ENCODE results near the gene ROBO2.

Gene ROBO2

GRCh38 chr3:76997733-76998132 lies 42.2 kb upstream of the ROBO2 start:
- TF ChIP-seq CTCF (IDR thresholded peaks at IDR 0.05; ENCODE audit: low read length): no peak
- no peak for TF ChIP-seq EZH2 (IDR thresholded peaks at IDR 0.05; ENCODE audit: borderline replicate concordance, low read length)
- Histone ChIP-seq H3K9ac (ENCODE audit: low read length) (no peak overlapping the region), H2AFZ (ENCODE audit: low read length) (no peak overlapping the region), H3K4me2 (ENCODE audit: low read length) (no peak overlapping the region), H3K9me3 (ENCODE audit: low read length) (no peaks in the 10 kb centered on the region), H3K4me3 (ENCODE audit: low read depth, low read length, poor library complexity, severe bottlenecking) (no peak overlapping the region), H4K20me1 (ENCODE audit: insufficient read depth, low read length) (no peaks in the 10 kb centered on the region), H3K79me2 (ENCODE audit: insufficient read depth, low read length) (no peaks in the 10 kb centered on the region), H3K9me2 (ENCODE audit: low read depth, low read length) (no peaks in the 10 kb centered on the region), H3K27me3 (ENCODE audit: insufficient read depth, low read length) (no peaks in the 10 kb centered on the region), H3K4me1 (ENCODE audit: insufficient read depth, low read length, severe bottlenecking) (no peaks in the 10 kb centered on the region), H3K27ac (ENCODE audit: low read depth, low read length, poor library complexity, severe bottlenecking) (no peak overlapping the region), H3F3A (ENCODE audit: insufficient read depth, low read length) (no peaks in the 10 kb centered on the region), H3K36me3 (ENCODE audit: insufficient read depth, low read length) (no peaks in the 10 kb centered on the region)

- Histone ChIP-seq H3K4me2 (ENCODE audit: low read length) (no peak overlapping the region), H3K4me1 (ENCODE audit: insufficient read depth, low read length, severe bottlenecking) (no peaks in the 10 kb centered on the region), H2AFZ (ENCODE audit: low read length) (no peak overlapping the region), H3K79me2 (ENCODE audit: insufficient read depth, low read length) (no peaks in the 10 kb centered on the region), H3F3A (ENCODE audit: insufficient read depth, low read length) (no peaks in the 10 kb centered on the region), H3K4me3 (ENCODE audit: low read depth, low read length, poor library complexity, severe bottlenecking) (no peak overlapping the region), H4K20me1 (ENCODE audit: insufficient read depth, low read length) (no peaks in the 10 kb centered on the region), H3K27me3 (ENCODE audit: insufficient read depth, low read length) (no peaks in the 10 kb centered on the region), H3K27ac (ENCODE audit: low read depth, low read length, poor library complexity, severe bottlenecking) (no peak overlapping the region), H3K36me3 (ENCODE audit: insufficient read depth, low read length) (no peaks in the 10 kb centered on the region), H3K9ac (ENCODE audit: low read length) (no peak overlapping the region), H3K9me2 (ENCODE audit: low read depth, low read length) (no peaks in the 10 kb centered on the region), H3K9me3 (ENCODE audit: low read length) (no peaks in the 10 kb centered on the region)
- TF ChIP-seq CTCF (IDR thresholded peaks at IDR 0.05; ENCODE audit: low read length) (no peak), EZH2 (IDR thresholded peaks at IDR 0.05; ENCODE audit: borderline replicate concordance, low read length) (no peak)
Observed at GRCh38 chr3:76998555-76998954, 41.3 kb upstream of the ROBO2 start.

- H3K9me3 ChIP-seq (ENCODE audit: low read length): no peaks in the 10 kb centered on the region
- no peak overlapping the region for H3K4me3 ChIP-seq (ENCODE audit: low read depth, low read length, poor library complexity, severe bottlenecking)
- no peaks in the 10 kb centered on the region for H3F3A ChIP-seq (ENCODE audit: insufficient read depth, low read length)
- H3K36me3 ChIP-seq (ENCODE audit: insufficient read depth, low read length): no peaks in the 10 kb centered on the region
- no peak overlapping the region for H2AFZ ChIP-seq (ENCODE audit: low read length)
- no peaks in the 10 kb centered on the region for H3K79me2 ChIP-seq (ENCODE audit: insufficient read depth, low read length)
- no peaks in the 10 kb centered on the region for H3K9me2 ChIP-seq (ENCODE audit: low read depth, low read length)
- H3K9ac ChIP-seq (ENCODE audit: low read length): no peak overlapping the region
- TF ChIP-seq EZH2 (IDR thresholded peaks at IDR 0.05; ENCODE audit: borderline replicate concordance, low read length) (no peak), CTCF (IDR thresholded peaks at IDR 0.05; ENCODE audit: low read length) (no peak)
- H3K4me1 ChIP-seq (ENCODE audit: insufficient read depth, low read length, severe bottlenecking): no peaks in the 10 kb centered on the region
- no peak overlapping the region for H3K27ac ChIP-seq (ENCODE audit: low read depth, low read length, poor library complexity, severe bottlenecking)
- no peak overlapping the region for H3K4me2 ChIP-seq (ENCODE audit: low read length)
- H4K20me1 ChIP-seq (ENCODE audit: insufficient read depth, low read length): no peaks in the 10 kb centered on the region
- H3K27me3 ChIP-seq (ENCODE audit: insufficient read depth, low read length): no peaks in the 10 kb centered on the region
Observed at GRCh38 chr3:77001062-77001701, 38.7 kb upstream of the ROBO2 start.
